HCT116 (cell line): Measurements from ENCODE around the gene POU3F1. TPM values are rescaled to one million over a fixed set of nuclear protein-coding genes. Genes with fewer than 3 reads are reported as not detected.

Experiments
- ATAC-seq: fragments of 200-7000 bp; cut with Tn5 transposase; 2 replicates; pipeline ENCODE4 v1.9.1; 2020; ENCODE audit warnings: mild to moderate bottlenecking, moderate library complexity
- BruUV-seq: library from RNA; stranded (reverse); fragments of 400-500 nt; replicated peaks from 2 replicates; lab custom pipeline; 2021; lab: Mats Ljungman, UMichigan
- CTCF ChIA-PET: fragments of 300-600 bp; sonication (Branson Sonifier 250); formaldehyde crosslinking; loops from one replicate; lab custom pipeline; 2021; ENCODE audit warnings: antibody characterized with exemption; lab: Charles Lee
- POLR2A ChIA-PET: fragments of 300-600, 350-600 bp; sonication (Branson Sonifier 250); formaldehyde crosslinking; loops from one replicate; lab custom pipeline; 2021; ENCODE audit warnings: antibody characterized with exemption; lab: Charles Lee
- RAD21 ChIA-PET, 2 experiments: fragments of 300-600 bp; sonication (Branson Sonifier 250); formaldehyde crosslinking; loops; one replicate each; lab custom pipeline; 2023; ENCODE audit warnings: low total read pairs in 2 of 2; ENCODE audit not compliant: uncharacterized antibody in 2 of 2, unreplicated experiment in 2 of 2, low non-redundant PET in 1 of 2; lab: Charles Lee
- DNase-seq: peaks from one replicate; pipeline ENCODE4 v3.0.0-alpha.2; 2010; ENCODE audit warnings: low read depth, low spot score
- H2AFZ ChIP-seq: fragments of 200-600 bp; shearing (Covaris generic), sonication (generic); 2 replicates; pipeline ENCODE4 v1.6.1; 2017; ENCODE audit warnings: low read depth, mixed run types, mixed read lengths, antibody characterized with exemption, low read length; ENCODE audit not compliant: poor library complexity, severe bottlenecking
- H3K27ac ChIP-seq: 2 replicates; pipeline ENCODE4 v1.5.1; 2012; ENCODE audit warnings: low read depth, low read length
- H3K27me3 ChIP-seq: fragments of 200-600 bp; sonication (generic); 2 replicates; pipeline ENCODE4 v1.6.1; 2016; ENCODE audit warnings: mixed run types, low read length, mixed read lengths; ENCODE audit not compliant: insufficient read depth
- H3K36me3 ChIP-seq, 2 experiments: fragments of 200-500 bp in 1 of 2; fragments of 200-600 bp in 1 of 2; sonication (Bioruptor generic) in 1 of 2; sonication (generic) in 1 of 2; 2 replicates each; pipeline versions ENCODE4 v1.5.1 to v1.6.1; 2014 to 2016; ENCODE audit warnings: low read length in 2 of 2, inconsistent platforms in 1 of 2, mixed read lengths in 1 of 2, mixed run types in 1 of 2; ENCODE audit not compliant: insufficient read depth in 2 of 2, control insufficient read depth in 1 of 2
- H3K4me1 ChIP-seq, 2 experiments: fragments of 200-600 bp in 1 of 2; sonication (generic) in 1 of 2; 2 replicates each; pipeline versions ENCODE4 v1.5.1 to v1.6.1; 2012 to 2017; ENCODE audit warnings: low read length in 2 of 2, inconsistent platforms in 1 of 2, mild to moderate bottlenecking in 1 of 2, mixed read lengths in 1 of 2, mixed run types in 1 of 2, moderate library complexity in 1 of 2; ENCODE audit not compliant: insufficient read depth in 2 of 2, control insufficient read depth in 1 of 2
- H3K4me2 ChIP-seq: fragments of 200-600 bp; sonication (generic); 2 replicates; pipeline ENCODE4 v1.6.1; 2017; ENCODE audit warnings: mixed run types, low read length, mixed read lengths
- H3K4me3 ChIP-seq, 2 experiments: fragments of 200-600 bp in 1 of 2; sonication (generic) in 1 of 2; replicated peaks in 1 of 2; 2 replicates each; pipeline ENCODE4 v1.5.1; 2011 to 2016; ENCODE audit warnings: low read length in 2 of 2, control low read depth in 1 of 2, low read depth in 1 of 2, mild to moderate bottlenecking in 1 of 2, mixed read lengths in 1 of 2, mixed run types in 1 of 2
- H3K79me2 ChIP-seq: fragments of 200-600 bp; sonication (generic); 2 replicates; pipeline ENCODE4 v1.6.1; 2017; ENCODE audit warnings: mild to moderate bottlenecking, mixed run types, low read length, moderate library complexity, mixed read lengths; ENCODE audit not compliant: insufficient read depth
- H3K9ac ChIP-seq: fragments of 200-600 bp; sonication (generic); 2 replicates; pipeline ENCODE4 v1.6.1; 2016; ENCODE audit warnings: low read length, mixed read lengths
- H3K9me2 ChIP-seq: fragments of 200-600 bp; sonication (generic), shearing (Covaris generic); 2 replicates; pipeline ENCODE4 v1.6.1; 2017; ENCODE audit warnings: mixed run types, mild to moderate bottlenecking, moderate library complexity; ENCODE audit not compliant: insufficient read depth
- H3K9me3 ChIP-seq, 2 experiments: fragments of 200-500 bp in 1 of 2; fragments of 200-600 bp in 1 of 2; sonication (Bioruptor generic) in 1 of 2; sonication (generic) in 1 of 2; 2 replicates each; pipeline ENCODE4 v1.6.1; 2014 to 2017; ENCODE audit warnings: low read length in 2 of 2, mixed read lengths in 2 of 2, inconsistent platforms in 1 of 2, low read depth in 1 of 2, mild to moderate bottlenecking in 1 of 2, mixed run types in 1 of 2, moderate library complexity in 1 of 2; ENCODE audit not compliant: control insufficient read depth in 1 of 2, insufficient read depth in 1 of 2
- H4K20me1 ChIP-seq: fragments of 200-600 bp; sonication (generic), shearing (Covaris generic); 2 replicates; pipeline ENCODE4 v1.6.1; 2017; ENCODE audit warnings: mixed run types, mild to moderate bottlenecking, moderate library complexity; ENCODE audit not compliant: insufficient read depth
- CEBPB ChIP-seq: IDR thresholded peaks from 2 replicates; pipeline ENCODE4 v1.6.1; 2012; ENCODE audit warnings: low read depth
- ELF1 ChIP-seq: IDR thresholded peaks from 2 replicates; pipeline ENCODE4 v1.6.1; 2012; ENCODE audit warnings: low read depth, borderline replicate concordance
- EZH2 ChIP-seq: fragments of 200-600 bp; sonication (generic); IDR thresholded peaks from 2 replicates; pipeline ENCODE4 v1.6.1; 2017; ENCODE audit warnings: antibody characterized with exemption, mixed run types
- FOSL1 ChIP-seq: IDR thresholded peaks from 2 replicates; pipeline ENCODE4 v1.6.1; 2012; ENCODE audit warnings: low read depth
- POLR2A ChIP-seq: IDR thresholded peaks from 2 replicates; pipeline ENCODE4 v1.7.0; 2011; ENCODE audit warnings: borderline replicate concordance; ENCODE audit not compliant: insufficient read depth, insufficient read length; ENCODE audit errors: extremely low read depth
- POLR2AphosphoS5 ChIP-seq: IDR thresholded peaks from 2 replicates; pipeline ENCODE4 v1.6.1; 2011; ENCODE audit warnings: mild to moderate bottlenecking, low read depth, low read length, moderate library complexity
- RAD21 ChIP-seq: IDR thresholded peaks from 2 replicates; pipeline ENCODE4 v1.6.1; 2012; ENCODE audit warnings: low read depth, mild to moderate bottlenecking
- SP1 ChIP-seq: IDR thresholded peaks from 2 replicates; pipeline ENCODE4 v1.6.1; 2012; ENCODE audit warnings: low read depth
- SRF ChIP-seq: IDR thresholded peaks from 2 replicates; pipeline ENCODE4 v1.6.1; 2012; ENCODE audit warnings: low read depth
- TCF7L2 ChIP-seq: IDR thresholded peaks from 2 replicates; pipeline ENCODE4 v1.7.0; 2011; ENCODE audit warnings: borderline replicate concordance, inconsistent platforms; ENCODE audit not compliant: insufficient read depth, insufficient read length; ENCODE audit errors: extremely low read depth
- YY1 ChIP-seq: IDR thresholded peaks from 2 replicates; pipeline ENCODE4 v1.6.1; 2011; ENCODE audit warnings: low read length, low read depth, moderate library complexity, mild to moderate bottlenecking; ENCODE audit not compliant: insufficient replicate concordance; ENCODE audit errors: extremely low read depth
- intact Hi-C: fragments of 100-400 bp; cut with micrococcal nuclease; formaldehyde crosslinking; loops from 2 replicates; pipeline ENCODE4 v1.10.0; 2022
- total RNA-seq: library from RNA; stranded (reverse); gene quantifications from one replicate; pipeline ENCODE4 v1.2.1, GENCODE V29; 2021; ENCODE audit not compliant: unreplicated experiment
- TF ChIP-seq, protein P1 (sequence below): IDR thresholded peaks from 2 replicates; pipeline ENCODE4 v1.6.1; 2011; ENCODE audit warnings: mild to moderate bottlenecking, low read length, moderate library complexity; ENCODE audit not compliant: insufficient replicate concordance; ENCODE audit errors: extremely low read depth
- TF ChIP-seq, protein P2 (sequence below): IDR thresholded peaks from 2 replicates; pipeline ENCODE4 v1.6.1; 2012
- TF ChIP-seq, protein P3 (sequence below): IDR thresholded peaks from 2 replicates; pipeline ENCODE4 v1.6.1; 2012
- TF ChIP-seq, protein P4 (sequence below), 3 experiments: fragments of 200-600 bp in 1 of 3; sonication (generic) in 1 of 3; IDR thresholded peaks in 2 of 3; conservative IDR thresholded peaks in 1 of 3; 2 replicates each; pipeline ENCODE4 v1.5.1; 2012 to 2017; ENCODE audit warnings: low read depth in 2 of 3, low read length in 2 of 3, antibody characterized with exemption in 1 of 3, borderline replicate concordance in 1 of 3, control low read depth in 1 of 3, mild to moderate bottlenecking in 1 of 3, mixed read lengths in 1 of 3, mixed run types in 1 of 3, moderate library complexity in 1 of 3; ENCODE audit not compliant: insufficient read depth in 1 of 3

The POU3F1 gene
- total RNA-seq, 1 experiment from 2014 or later: not detected

DNA sequence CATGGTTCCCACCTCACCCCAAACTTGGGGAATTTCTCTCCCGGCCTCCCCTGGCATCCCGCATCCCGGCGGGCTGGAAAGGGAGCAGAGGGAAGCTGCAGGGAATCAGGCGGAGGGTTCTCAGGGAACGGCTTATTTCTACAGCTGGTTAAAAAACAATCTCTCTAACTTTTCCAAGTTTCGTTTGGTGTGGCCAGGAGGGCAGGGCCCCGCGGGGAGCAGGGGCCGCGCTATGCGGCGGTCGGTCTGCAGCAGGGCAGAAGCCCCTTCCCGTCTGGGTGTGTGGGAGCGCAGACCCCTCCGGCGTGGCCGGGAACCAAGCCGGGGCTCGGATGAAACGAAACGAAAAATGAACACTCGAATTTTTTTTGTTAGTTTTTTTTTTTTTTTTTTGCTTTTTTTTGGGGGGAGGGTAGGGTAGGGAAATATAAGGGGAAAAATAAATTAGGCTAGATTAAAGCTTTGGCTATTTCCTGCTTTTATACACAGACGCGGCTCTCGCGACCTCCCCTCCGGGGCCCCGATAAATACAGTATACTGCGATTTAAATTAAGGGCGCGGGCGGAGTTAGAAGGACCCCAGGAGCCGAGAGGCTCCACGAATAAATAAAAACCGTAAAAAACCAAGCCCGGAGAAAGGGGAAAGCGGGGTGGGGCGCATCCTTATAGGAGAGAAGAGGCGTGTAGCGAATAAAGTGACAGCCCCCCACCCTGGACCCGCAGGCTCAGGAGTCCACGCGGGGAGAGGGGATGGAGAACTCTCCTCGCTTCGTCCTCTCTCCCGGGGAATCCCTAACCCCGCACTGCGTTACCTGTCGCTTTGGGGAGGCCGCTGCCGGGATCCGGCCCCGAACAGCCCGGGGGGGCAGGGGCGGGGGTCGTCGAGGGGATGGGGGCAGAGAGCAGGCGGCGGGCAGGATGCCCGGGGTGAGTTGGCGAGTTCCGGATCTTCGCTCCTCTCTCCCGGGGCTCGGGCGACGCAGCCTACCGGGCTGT is 2.1 kb downstream of the POU3F1 start:
- Histone ChIP-seq H3K4me1 (peaks cover 0 to 10% of the 10 kb centered on the region in 2 experiments; a peak in 1 of 4 replicates), H4K20me1 (no peaks in the 10 kb centered on the region)
- intact Hi-C loops: no loop called here
- TF ChIP-seq, protein P1, sequence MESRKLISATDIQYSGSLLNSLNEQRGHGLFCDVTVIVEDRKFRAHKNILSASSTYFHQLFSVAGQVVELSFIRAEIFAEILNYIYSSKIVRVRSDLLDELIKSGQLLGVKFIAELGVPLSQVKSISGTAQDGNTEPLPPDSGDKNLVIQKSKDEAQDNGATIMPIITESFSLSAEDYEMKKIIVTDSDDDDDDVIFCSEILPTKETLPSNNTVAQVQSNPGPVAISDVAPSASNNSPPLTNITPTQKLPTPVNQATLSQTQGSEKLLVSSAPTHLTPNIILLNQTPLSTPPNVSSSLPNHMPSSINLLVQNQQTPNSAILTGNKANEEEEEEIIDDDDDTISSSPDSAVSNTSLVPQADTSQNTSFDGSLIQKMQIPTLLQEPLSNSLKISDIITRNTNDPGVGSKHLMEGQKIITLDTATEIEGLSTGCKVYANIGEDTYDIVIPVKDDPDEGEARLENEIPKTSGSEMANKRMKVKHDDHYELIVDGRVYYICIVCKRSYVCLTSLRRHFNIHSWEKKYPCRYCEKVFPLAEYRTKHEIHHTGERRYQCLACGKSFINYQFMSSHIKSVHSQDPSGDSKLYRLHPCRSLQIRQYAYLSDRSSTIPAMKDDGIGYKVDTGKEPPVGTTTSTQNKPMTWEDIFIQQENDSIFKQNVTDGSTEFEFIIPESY: no peak
- TF ChIP-seq SRF (no peak), POLR2A (no peak), CEBPB (no peak), TCF7L2 (no peak), SP1 (no peak), YY1 (no peak), RAD21 (no peak), FOSL1 (no peak), POLR2AphosphoS5 (no peak), EZH2 (no peak), ELF1 (no peak)
- TF ChIP-seq, protein P2, sequence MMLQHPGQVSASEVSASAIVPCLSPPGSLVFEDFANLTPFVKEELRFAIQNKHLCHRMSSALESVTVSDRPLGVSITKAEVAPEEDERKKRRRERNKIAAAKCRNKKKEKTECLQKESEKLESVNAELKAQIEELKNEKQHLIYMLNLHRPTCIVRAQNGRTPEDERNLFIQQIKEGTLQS: no peak
- TF ChIP-seq, protein P3, sequence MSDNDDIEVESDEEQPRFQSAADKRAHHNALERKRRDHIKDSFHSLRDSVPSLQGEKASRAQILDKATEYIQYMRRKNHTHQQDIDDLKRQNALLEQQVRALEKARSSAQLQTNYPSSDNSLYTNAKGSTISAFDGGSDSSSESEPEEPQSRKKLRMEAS: no peak
- TF ChIP-seq, protein P4, sequence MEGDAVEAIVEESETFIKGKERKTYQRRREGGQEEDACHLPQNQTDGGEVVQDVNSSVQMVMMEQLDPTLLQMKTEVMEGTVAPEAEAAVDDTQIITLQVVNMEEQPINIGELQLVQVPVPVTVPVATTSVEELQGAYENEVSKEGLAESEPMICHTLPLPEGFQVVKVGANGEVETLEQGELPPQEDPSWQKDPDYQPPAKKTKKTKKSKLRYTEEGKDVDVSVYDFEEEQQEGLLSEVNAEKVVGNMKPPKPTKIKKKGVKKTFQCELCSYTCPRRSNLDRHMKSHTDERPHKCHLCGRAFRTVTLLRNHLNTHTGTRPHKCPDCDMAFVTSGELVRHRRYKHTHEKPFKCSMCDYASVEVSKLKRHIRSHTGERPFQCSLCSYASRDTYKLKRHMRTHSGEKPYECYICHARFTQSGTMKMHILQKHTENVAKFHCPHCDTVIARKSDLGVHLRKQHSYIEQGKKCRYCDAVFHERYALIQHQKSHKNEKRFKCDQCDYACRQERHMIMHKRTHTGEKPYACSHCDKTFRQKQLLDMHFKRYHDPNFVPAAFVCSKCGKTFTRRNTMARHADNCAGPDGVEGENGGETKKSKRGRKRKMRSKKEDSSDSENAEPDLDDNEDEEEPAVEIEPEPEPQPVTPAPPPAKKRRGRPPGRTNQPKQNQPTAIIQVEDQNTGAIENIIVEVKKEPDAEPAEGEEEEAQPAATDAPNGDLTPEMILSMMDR (IDR thresholded peaks at IDR 0.05 in 2 of 3, conservative IDR thresholded peaks at IDR 0.05 in 1 of 3; ENCODE audit: borderline replicate concordance in 1 of 3, insufficient read depth in 1 of 3, low read depth in 2 of 3, low read length in 2 of 3): no peak
- TF ChIP-seq, all 23 proteins: peak for 0
- no peaks in the 10 kb centered on the region for H3K36me3 ChIP-seq
- no peak for DNase-seq
- H3K9me2 ChIP-seq: no peaks in the 10 kb centered on the region
- CTCF ChIA-PET: no interaction called here
- no peak for ATAC-seq
- no peak overlapping the region for H3K4me3 ChIP-seq
- H3K4me2 ChIP-seq: no peak overlapping the region
- no peaks in the 10 kb centered on the region for H3K79me2 ChIP-seq
- POLR2A ChIA-PET: no interaction called here
- H3K9me3 ChIP-seq: no peaks in the 10 kb centered on the region
- H3K27ac ChIP-seq: no peak overlapping the region
- H3K27me3 ChIP-seq: no peaks in the 10 kb centered on the region
- no TSS peak for BruUV-seq
- H2AFZ ChIP-seq: no peak overlapping the region
- no peak overlapping the region for H3K9ac ChIP-seq
- RAD21 ChIA-PET: no interaction called here
